GM18505 (cell line): Measurements from ENCODE around the gene ARL13A.
"Not testable (repeated sequence)": the region's sequence is repeated elsewhere in the genome, so short reads cannot be mapped to it uniquely, and the experiment has no call there.

ENCODE experiments used
- ATAC-seq: cut with Tn5 transposase; IDR thresholded peaks from one replicate; pipeline ENCODE4 v1.9.1; 2021; ENCODE audit not compliant: unreplicated experiment
- POLR2A ChIP-seq: IDR thresholded peaks from 4 replicates; pipeline ENCODE4 v1.6.1; 2011; ENCODE audit warnings: borderline replicate concordance; ENCODE audit not compliant: insufficient read depth, insufficient read length; ENCODE audit errors: extremely low read depth

The ARL13A gene

GRCh38 chrX:100969936-100970335 is 428 bp downstream of the ARL13A start:
- no peak for ATAC-seq

GRCh38 chrX:100973411-100973810 is 3.9 kb downstream of the ARL13A start:
- no peak for TF ChIP-seq POLR2A
- no peak for ATAC-seq

More at GRCh38 chrX:100969936-100970335, 428 bp downstream of the ARL13A start:
- TF ChIP-seq POLR2A = no peak

- TF ChIP-seq POLR2A = no peak
- no peak for ATAC-seq
Measured at GRCh38 chrX:100975212-100975611, 5.7 kb downstream of the ARL13A start.

- ATAC-seq = no peak
- no peak for TF ChIP-seq POLR2A
Measured at GRCh38 chrX:100976211-100976610, 6.7 kb downstream of the ARL13A start.

DNA sequence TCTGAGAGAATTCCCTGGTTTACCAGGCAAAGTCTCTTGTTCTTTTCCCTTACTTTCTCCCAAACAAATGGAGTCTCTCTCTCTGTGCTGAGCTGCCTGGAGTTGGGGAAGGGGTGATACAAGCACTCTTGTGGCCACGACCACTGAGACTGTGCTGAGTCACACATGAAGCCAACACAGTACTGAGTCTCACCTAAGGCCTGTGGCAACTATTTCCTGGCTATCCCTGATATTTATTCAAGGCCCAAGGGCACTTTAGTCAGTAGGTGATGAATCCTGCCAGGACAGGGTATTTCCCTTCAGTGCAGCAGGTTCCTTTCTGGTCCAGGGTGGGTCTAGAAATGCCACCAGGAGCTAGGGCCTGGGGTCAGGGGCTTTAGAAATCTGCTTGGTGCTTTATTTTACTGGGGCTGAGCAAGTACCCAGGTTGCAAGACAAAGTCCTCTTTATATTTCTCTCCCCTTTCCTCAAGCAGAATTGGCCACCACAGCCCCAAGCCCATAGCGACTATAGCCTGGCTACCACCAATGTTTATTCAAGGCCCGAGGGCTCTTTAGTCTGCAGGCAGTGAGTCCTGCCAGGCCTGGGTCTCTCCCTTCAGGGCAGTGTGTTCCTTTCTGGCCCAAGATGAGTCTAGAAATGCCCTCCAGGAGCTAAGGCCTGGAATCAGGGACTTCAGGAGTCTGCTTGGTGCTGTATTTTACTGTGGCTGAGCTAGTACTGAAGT is 10.5 kb downstream of the ARL13A start:
- TF ChIP-seq POLR2A = no peak
- ATAC-seq = no peak

DNA sequence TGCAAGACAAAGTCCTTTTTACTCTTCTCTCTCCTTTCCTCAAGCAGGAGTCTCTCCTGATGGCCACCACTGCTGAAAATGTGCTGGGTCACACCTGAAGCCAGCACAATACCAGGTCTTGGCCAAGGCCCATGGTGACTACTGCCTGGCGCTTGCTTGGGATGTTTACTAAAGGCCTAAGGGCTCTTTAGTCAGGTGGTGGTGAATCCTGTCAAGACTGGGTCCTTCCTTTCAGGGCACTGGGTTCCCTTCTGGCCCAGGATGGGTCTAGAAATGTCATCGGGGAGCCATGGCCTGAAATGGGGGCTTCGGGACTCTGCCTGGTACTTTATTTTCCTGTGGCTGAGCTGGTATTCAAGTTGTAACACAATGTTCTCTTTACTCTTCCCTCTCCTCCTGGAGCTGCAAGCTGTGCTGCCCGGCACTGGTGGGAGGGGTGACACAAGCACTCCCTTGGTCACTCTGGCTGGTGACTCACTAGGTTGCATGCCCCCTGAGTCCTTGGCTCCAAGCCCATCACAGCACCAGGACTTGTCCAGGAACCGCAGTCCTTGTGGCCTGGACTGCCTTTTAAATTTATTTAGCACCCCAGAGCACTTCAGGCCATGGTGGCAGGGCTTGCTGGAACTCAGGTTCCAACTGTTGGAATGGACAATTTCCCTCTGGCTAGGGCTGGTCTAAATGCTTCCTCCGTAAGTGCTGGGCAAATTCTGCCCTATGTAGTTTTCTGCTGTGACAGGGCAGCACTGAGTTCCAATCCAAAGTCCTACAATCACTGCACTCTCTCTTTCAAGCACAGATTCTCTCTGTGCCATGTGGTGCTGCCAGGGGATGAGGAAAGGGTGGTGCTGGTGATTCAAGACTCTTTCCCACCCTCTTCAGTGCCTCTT is 11.3 kb downstream of the ARL13A start:
- ATAC-seq = no peak
- no peak for TF ChIP-seq POLR2A

DNA sequence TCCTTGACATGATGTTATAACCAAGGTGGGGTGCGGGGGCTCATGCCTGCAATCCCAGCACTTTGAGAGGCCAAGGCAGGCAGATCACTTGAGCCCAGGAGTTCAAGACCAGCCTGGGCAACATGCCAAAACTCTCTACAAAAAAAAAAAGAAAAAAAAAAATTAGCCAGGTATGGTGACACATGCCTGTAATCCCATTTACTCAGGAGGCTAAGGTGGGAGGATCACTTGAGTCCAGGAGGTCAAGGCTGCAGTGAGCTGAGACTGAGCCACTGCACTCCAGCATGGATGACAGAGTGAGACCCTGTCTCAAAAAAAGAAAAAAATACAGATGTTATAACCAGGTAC is 12.0 kb downstream of the ARL13A start:
- not testable (repeated sequence) for ATAC-seq

DNA sequence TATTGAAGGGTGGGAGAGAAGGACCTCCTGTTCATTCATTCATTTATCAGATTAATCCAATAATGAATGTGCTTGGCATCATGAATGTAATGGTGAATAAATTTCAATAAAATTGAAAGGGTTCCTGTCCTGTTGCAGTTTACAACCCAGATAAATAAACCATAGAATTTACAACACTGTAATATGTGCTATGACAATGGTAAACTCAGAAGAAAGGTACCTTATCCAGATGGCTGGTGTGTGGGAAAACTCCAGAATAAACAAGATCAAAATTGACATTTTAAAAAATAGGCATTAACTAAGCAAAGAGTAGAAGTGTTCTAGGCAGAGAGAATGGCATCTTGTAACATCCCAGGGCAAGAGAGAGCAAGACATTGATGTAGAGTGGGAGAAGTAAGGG is 15.3 kb downstream of the ARL13A start:
- no peak for TF ChIP-seq POLR2A
- ATAC-seq = no peak

- ATAC-seq = no peak
- TF ChIP-seq POLR2A = no peak
Measured at GRCh38 chrX:100990139-100990538, 20.6 kb downstream of the ARL13A start.

DNA sequence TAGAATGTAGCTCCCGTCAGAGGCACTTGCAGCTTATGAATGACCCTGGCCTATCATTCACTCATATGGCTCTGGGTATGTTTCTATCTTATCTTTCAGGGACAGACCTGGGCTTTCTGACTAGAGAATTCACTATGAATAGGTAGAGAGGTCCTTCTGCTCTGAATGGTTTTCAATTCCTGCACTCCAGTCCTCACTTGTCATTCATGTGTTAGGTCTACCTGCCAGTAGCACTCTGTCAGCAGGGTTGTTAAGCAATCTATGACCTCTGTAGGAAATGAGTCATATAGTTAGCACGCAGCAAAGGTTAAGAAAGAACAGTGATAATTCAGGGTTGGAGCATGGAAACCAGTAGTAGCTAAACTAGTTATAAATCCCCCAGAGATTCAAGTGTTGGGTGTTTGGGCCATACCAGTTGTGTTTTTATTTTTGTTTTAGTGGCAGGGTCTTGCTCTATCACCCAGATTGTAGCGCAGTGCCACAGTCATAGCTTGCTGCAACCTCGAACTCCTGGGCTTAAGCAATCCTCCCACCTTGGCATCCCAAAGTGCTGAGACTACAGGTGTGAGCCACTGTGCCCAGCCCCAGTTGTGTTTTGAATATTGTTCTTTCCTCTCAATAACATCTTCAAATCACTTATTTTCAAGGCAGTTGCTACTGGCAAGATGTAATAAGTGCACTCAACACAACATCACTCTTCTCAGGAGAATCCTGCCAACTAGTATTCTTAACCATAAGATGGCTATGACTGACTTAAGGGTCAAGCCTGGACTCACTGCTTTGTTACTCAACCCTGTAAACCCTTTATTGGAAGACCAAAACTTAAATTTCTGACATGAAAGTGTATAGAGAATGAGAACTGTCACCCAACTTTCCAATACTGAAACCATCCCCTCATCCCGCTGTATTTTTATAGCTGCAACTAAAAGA is 25.1 kb downstream of the ARL13A start:
- TF ChIP-seq POLR2A = no peak
- peak; percentile 78 for ATAC-seq

DNA sequence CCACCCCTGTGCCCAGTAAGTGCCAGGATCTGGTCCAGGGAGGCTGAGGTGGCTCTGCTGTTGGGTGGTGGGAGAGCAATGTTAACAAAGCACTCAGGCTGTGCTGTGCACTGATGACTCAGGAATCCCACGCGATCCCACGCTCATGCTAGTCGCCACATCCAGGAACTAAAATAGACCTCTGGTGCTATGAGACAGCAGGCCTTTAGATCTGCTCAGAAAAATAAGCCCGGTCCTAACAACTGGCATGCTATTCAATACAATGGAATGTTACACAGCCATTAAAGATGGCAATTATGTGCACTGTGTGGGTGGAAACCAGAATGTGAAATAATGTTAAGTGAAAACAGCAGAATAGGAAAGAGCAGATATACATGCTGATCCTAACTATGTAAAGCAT is 26.0 kb downstream of the ARL13A start:
- TF ChIP-seq POLR2A = no peak
- ATAC-seq = no peak

DNA sequence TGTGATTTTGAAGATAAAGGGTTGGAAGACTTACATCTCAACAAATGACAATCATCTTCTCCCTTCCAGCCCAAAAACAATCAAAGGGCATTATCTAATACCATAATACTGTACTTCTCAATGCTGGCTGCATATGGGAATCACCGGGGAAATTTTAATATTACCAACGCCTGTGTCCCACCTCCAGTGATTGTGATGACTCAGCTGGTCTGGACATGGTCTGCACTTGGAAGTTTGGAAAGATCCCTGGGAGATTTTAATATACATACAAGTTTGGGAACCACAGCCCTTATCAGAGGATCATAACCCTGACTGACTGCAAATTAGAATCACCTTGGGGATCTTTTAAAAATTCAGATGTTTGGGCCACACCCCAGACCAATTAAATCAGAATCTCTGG is 29.9 kb downstream of the ARL13A start:
- no peak for TF ChIP-seq POLR2A
- ATAC-seq = no peak

- no peak for ATAC-seq
- no peak for TF ChIP-seq POLR2A
Measured at GRCh38 chrX:101009090-101009489, 39.6 kb downstream of the ARL13A start.

- ATAC-seq = not testable (repeated sequence)
Measured at GRCh38 chrX:101012031-101012430, 42.5 kb downstream of the ARL13A start.
